ENCODE results near the gene RRP1. TPM values are rescaled to one million over a fixed set of nuclear protein-coding genes. Genes with fewer than 3 reads are reported as not detected.
A peak's percentile ranks its signal among the peaks of the same experiment; 100 is the strongest.

RRP1 gene
- total RNA-seq, 1 donor from 2014 or later: 52.0 TPM

DNA sequence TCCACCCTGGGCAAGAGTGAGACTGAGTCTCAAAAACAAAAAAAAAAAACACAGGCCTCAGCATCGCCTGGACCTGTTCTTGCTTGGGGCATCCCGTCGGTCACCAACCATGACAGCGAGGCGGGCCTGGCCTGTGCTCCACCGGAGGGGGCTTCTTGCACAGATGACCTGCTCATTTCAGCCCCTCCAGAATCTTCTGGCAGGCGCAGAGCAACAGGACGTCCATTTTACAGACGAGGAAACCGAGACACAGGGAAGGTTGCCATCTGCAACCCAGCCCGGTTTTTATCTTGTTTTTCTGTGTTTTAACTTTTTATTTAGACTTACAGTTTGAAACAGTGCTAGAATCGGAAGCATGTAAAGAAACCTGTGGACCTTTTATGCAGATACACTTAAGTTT lies 14.2 kb upstream of the RRP1 start:
- peaks cover 0 to 12% of the 10 kb centered on the region in 2 donors for H3K4me1 ChIP-seq
- H3K4me3 ChIP-seq: peak overlapping the region; percentile 79
- peaks cover 17 to 24% of the 10 kb centered on the region in 2 donors for H3K36me3 ChIP-seq
- TF ChIP-seq, protein P1, sequence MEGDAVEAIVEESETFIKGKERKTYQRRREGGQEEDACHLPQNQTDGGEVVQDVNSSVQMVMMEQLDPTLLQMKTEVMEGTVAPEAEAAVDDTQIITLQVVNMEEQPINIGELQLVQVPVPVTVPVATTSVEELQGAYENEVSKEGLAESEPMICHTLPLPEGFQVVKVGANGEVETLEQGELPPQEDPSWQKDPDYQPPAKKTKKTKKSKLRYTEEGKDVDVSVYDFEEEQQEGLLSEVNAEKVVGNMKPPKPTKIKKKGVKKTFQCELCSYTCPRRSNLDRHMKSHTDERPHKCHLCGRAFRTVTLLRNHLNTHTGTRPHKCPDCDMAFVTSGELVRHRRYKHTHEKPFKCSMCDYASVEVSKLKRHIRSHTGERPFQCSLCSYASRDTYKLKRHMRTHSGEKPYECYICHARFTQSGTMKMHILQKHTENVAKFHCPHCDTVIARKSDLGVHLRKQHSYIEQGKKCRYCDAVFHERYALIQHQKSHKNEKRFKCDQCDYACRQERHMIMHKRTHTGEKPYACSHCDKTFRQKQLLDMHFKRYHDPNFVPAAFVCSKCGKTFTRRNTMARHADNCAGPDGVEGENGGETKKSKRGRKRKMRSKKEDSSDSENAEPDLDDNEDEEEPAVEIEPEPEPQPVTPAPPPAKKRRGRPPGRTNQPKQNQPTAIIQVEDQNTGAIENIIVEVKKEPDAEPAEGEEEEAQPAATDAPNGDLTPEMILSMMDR (IDR thresholded peaks at IDR 0.05): no peak
- H3K27ac ChIP-seq: peak overlapping the region in 1 of 2 donors; percentile 93
- intact Hi-C loops (cut with DNase I): loop anchor here (1.0 to 5.0 kb wide), 2 partner anchors 17 to 48 kb away; no protein-coding TSS in a partner anchor
- no peak for DNase-seq (ENCODE audit: low spot score in 2 of 2)
- H3K9me3 ChIP-seq: no peaks in the 10 kb centered on the region
- no peaks in the 10 kb centered on the region for H3K27me3 ChIP-seq

DNA sequence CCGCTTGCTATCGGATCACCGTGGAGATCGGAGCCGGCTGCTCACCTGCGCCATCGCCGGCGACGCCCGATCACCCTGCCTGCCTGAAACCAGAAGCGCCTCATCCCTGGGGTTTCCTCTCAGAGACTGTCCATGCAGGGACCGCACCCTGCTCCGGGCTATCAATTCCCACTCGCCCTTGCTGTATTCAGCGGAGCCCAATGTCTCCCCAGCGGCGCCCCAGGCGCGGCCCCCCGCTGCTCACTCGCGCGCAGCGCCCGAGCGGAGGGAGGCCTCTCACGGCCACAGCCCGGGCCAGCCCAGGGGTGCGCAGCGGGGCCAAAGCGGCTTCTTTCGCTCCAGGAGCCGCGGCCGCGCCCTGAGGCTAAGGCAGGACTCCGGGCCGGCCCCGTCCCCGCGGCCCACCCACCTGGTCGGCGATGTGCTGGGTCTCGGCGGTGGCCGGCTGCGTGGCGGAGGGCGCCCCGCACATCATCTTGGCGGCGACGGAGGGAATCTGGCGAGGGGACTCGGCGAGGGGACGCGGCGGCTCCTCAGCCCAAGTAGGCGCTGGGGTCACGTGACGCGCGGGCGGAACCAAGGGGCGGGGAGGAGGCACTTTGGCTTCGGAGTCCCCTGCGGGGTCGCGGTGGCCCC lies 13.5 kb upstream of the RRP1 start, which contains the start of gene CSTB:
CSTB (minus strand) TSS at position 514 of the 636 bp plus-strand sequence; CDS start at position 475, 39 bp downstream.
- intact Hi-C loops (cut with DNase I): loop anchor here (1.0 to 5.0 kb wide), 4 partner anchors 13 to 117 kb away; partner anchors contain the start of genes HSF2BP, RRP1 and RRP1B

DNA sequence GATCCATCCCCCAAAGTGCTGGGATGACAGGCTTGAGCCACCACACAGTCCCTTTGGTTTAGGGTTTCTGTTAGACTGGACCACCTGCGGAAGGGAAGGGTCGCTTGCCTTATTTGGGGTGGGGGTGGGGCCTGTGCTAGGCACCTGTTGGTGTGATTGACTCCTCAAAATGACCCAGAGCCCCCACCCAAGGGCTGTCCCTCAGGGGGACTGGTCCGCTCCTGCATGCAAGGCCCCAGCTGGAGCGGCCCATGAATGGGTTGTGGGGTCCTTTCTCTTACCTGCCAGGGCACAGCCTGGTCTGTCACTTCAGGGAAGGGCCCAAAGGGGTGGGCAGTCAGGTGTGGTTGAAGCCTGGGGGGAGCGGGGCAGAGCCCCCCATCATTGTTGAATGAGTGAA lies 11.4 kb upstream of the RRP1 start:
- Histone ChIP-seq H3K27ac (no peak overlapping the region), H3K9me3 (no peaks in the 10 kb centered on the region), H3K27me3 (no peaks in the 10 kb centered on the region), H3K4me1 (peaks cover 0 to 12% of the 10 kb centered on the region in 2 donors), H3K36me3 (peaks cover 15 to 18% of the 10 kb centered on the region in 2 donors), H3K4me3 (no peak overlapping the region)
- no peak for DNase-seq (ENCODE audit: low spot score in 2 of 2)
- TF ChIP-seq, protein P1 (IDR thresholded peaks at IDR 0.05): no peak
- intact Hi-C loops (cut with DNase I): loop anchor here (5.0 kb wide), 1 partner anchor 51 kb away; no protein-coding TSS in a partner anchor

More for the DNA sequence above, 13.5 kb upstream of the RRP1 start, which contains the start of gene CSTB:
- Histone ChIP-seq H3K4me3 (peak within 1 kb of the TSS; percentile 79), H3K9me3 (no peaks in the 10 kb centered on the region), H3K4me1 (peaks cover 0 to 12% of the 10 kb centered on the region in 2 donors), H3K27ac (peak within 1 kb of the TSS; percentile 88 to 93), H3K27me3 (no peaks in the 10 kb centered on the region), H3K36me3 (peaks cover 17 to 24% of the 10 kb centered on the region in 2 donors)
- TF ChIP-seq, protein P1 (IDR thresholded peaks at IDR 0.05): no peak
- DNase-seq (ENCODE audit: low spot score in 2 of 2): peak; percentile 47 to 86

DNA sequence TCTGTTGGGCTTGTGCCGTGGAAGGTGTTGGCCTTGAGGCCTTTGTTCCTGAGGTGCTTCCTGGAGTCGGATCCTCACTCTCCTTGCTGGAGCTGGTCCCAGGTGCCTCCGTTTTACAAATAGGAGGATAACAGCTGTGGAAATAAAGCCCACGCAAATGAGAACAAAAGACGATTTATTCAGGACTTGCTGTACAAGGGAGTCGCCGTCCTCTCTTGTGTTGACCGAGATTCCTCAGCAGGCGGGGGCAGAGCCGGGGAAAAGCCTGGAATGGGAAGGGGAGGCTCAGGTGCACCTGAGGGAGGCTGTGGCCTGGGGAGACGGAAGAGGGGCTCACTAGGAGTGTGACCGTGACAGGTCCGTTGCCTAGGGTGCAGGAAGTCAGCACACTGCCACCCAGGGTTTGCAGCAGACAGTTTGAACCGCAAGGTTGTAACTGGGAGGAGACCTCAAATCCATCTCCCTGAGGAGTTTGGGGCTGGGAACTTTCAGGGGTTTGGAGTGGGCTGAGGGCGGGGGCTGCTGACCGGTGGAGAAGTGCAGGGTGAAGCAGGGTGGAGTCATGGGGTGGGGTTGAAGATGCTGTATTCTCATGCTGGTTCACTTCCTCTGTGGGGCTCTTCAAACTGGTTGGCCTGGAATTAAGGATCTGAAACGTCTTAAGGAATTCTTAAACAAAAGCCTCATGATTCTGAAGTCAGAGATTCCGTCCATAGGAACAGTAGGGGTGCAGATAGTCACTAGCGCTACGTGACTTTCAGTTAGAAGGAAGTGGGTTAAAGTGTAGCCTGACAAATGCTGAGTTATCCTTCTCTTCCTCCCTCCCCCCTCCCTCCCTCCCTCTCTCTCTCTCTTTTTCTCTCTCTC lies 10.7 kb upstream of the RRP1 start:
- Histone ChIP-seq H3K4me3 (no peak overlapping the region), H3K4me1 (peaks cover 0 to 12% of the 10 kb centered on the region in 2 donors), H3K36me3 (peaks cover 7 to 11% of the 10 kb centered on the region in 2 donors), H3K9me3 (no peaks in the 10 kb centered on the region), H3K27me3 (no peaks in the 10 kb centered on the region), H3K27ac (no peak overlapping the region)
- no peak for DNase-seq (ENCODE audit: low spot score in 2 of 2)
- TF ChIP-seq, protein P1 (IDR thresholded peaks at IDR 0.05): no peak
- intact Hi-C loops (cut with DNase I): loop anchor here (5.0 kb wide), 1 partner anchor 51 kb away; no protein-coding TSS in a partner anchor

DNA sequence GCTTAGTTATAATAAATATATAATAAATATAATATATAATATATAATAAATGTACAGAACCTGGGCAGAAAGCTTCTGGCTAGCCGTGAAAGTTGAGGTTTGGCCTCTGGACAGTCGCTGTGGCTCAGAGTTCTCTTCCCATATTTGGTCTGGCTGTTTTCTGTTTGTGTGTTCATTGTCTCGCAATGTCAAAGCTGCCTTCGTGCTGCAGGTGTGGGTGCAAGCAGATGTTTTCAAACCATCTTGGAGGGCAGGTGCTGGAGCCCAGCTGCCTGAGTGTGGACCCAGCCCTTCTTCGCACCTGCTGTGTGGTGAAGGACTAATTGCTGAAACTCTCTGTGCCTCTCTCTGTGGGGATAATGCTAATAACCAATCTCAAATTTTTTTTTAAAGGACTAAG lies 9.7 kb upstream of the RRP1 start:
- Histone ChIP-seq H3K36me3 (peaks cover 0 to 1% of the 10 kb centered on the region in 2 donors), H3K27me3 (no peaks in the 10 kb centered on the region), H3K4me1 (peaks cover 0 to 9% of the 10 kb centered on the region in 2 donors), H3K27ac (no peak overlapping the region), H3K9me3 (no peaks in the 10 kb centered on the region), H3K4me3 (no peak overlapping the region)
- TF ChIP-seq, protein P1 (IDR thresholded peaks at IDR 0.05): no peak
- no peak for DNase-seq (ENCODE audit: low spot score in 2 of 2)
- intact Hi-C loops (cut with DNase I): loop anchor here (5.0 to 10.0 kb wide), 2 partner anchors 52 to 235 kb away; partner anchors contain the start of gene TRAPPC10
